ENCODE results near the gene PPP1R17. TPM values are rescaled to one million over a fixed set of nuclear protein-coding genes. Genes with fewer than 3 reads are reported as not detected.

PPP1R17 gene
- polyA plus RNA-seq, 3 donors = not detected

Other genes with a start within 250 kb of the PPP1R17 start
- gene ITPRID1, start 173.1 kb upstream of the PPP1R17 start, polyA plus RNA-seq (ENCODE audit: insufficient read length in 3 of 3) = not detected

Measured in renal cortex interstitium (tissue), 3 donors.